Measurements from ENCODE around the gene ACSL6. TPM values are rescaled to one million over a fixed set of nuclear protein-coding genes. Genes with fewer than 3 reads are reported as not detected.

The ACSL6 gene
- total RNA-seq, 4 donors from 2014 or later: 0.17 to 0.82 TPM; not detected in 2

DNA sequence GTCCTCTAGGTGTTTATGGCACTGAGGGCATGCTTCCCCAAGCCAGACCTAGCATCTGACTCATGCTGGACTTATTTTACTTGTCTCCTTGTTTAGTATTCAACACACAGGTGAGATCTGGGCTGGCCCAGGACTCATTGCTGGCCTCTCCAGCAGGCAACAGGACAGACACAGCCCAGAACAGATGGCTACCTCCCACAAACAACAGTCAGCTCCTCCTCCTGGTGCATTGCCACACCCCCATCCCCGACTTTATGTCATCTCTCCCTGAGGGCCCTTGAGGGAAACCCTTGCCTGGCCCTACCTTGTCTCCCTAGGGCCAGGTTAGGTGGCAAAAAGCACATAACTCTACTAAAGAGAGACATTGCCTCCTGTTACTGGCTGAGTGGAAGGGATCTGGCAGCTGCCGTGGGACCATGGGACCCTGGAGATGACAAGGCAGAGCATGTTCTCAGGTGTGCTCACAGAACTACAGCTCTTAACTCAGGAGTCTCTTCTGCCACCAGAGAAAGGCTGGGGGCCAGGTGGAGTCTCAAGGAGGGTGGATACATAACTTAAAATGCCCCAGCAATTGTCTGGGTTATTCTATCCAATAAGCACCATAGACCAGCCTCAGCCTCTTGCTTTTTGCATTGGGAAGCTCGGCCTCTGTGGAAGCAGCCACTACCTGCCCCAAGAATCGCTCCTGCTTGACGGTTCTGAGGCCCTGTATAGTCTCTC, 2.3 kb downstream of the ACSL6 start:
- no peak for TF ChIP-seq CTCF (IDR thresholded peaks at IDR 0.05; ENCODE audit: low read depth)

DNA sequence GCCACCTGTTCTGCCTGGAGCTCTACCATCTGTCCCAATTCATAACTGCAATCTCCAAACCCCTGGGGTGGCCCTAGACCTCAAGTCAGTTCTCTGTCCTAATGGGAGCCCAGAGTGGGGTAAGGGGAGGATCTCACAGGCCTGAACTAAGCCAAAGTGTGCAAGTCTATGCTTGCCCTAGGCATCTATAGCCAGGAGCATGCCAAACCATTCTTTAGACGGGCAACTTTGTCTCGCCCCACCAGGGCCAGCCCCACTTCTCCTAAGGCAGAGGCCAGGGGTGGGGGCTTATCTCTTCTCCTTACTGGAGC, 3.3 kb downstream of the ACSL6 start:
- TF ChIP-seq CTCF (IDR thresholded peaks at IDR 0.05; ENCODE audit: low read depth): no peak

DNA sequence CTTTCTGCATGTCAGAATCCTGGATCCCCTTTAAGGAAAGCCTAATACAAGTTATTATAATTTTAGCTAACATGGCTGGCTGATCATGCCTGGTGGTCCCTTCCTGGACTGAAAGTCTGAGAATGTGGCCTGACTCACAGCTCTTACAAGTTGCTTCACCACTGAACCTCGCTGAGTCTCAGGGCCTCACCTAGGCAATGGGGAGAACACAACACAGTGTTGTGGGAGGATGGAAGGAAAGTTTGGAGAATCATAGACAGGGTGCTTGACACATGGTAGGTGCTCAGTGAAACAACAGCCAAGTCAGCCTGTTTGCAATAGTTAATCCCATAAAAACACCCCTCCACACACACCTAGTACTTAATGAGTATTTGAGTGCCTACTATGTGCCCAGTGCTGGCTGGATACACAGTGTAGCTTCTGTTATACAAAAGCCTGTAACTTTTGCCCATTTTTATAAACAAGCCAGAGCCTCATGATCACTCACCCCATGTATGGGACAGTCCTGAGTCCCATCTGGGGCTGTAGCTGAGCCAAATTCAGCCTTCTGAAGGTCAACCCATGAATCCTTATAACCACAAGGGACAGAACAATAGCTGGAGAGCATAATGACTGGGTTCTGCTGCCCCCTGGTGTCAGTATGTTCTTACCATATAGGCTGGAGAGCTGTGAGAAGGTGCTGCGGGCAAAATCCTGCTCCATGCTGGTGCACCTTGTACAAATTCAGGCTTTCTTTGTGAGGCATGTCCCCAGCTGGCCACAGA, 3.9 kb downstream of the ACSL6 start:
- no peak for TF ChIP-seq CTCF (IDR thresholded peaks at IDR 0.05; ENCODE audit: low read depth)

- no peak for TF ChIP-seq CTCF (IDR thresholded peaks at IDR 0.05; ENCODE audit: low read depth)
These were observed 4.9 kb downstream of the ACSL6 start for GRCh38 chr5:132006331-132007120.

- no peak for TF ChIP-seq CTCF (IDR thresholded peaks at IDR 0.05; ENCODE audit: low read depth)
These were observed 5.9 kb downstream of the ACSL6 start for GRCh38 chr5:132005591-132005990.

DNA sequence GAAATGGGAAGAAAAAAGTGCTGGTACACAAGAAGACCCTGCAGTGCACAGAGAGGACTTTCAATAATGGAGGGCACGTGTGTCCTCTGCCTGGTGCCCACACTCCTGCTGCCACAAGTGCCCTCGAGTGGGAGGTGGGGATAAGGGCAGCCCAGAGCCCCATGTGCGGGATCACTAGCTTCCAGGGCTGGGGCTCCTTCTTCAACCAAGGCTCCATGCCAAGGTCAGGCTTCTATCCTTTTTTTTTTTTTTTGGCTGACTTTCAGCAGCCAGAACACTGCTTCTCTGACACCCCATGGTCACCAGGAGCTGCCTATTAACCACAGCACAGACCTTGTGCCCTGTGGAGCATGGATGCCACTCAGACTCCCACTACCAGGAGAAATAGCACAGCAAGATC, 7.5 kb downstream of the ACSL6 start:
- TF ChIP-seq CTCF (IDR thresholded peaks at IDR 0.05; ENCODE audit: low read depth): no peak

- no peak for TF ChIP-seq CTCF (IDR thresholded peaks at IDR 0.05; ENCODE audit: low read depth)
These were observed 8.2 kb downstream of the ACSL6 start for GRCh38 chr5:132003170-132003744.

Data from subcutaneous adipose tissue (tissue), 4 donors.